Activated CD8-positive, alpha-beta T cell treated with anti-CD3 and anti-CD28 coated beads for 36 hours (primary cell): ENCODE results near the gene CNKSR3. TPM values are rescaled to one million over a fixed set of nuclear protein-coding genes. Genes with fewer than 3 reads are reported as not detected.
"Not testable (repeated sequence)": the region's sequence is repeated elsewhere in the genome, so short reads cannot be mapped to it uniquely, and the experiment has no call there.

Experiments used
- ATAC-seq: fragments of 200-7000 bp; cut with Tn5 transposase; one replicate; pipeline ENCODE4 v1.10.0; 2021; ENCODE audit warnings: mild to moderate bottlenecking, moderate library complexity
- CTCF ChIA-PET: fragments of 350-600 bp; sonication (Branson Sonifier 250); formaldehyde crosslinking; loops from one replicate; lab custom pipeline; 2021; ENCODE audit warnings: antibody characterized with exemption; lab: Charles Lee
- POLR2A ChIA-PET: fragments of 350-600 bp; sonication (Branson Sonifier 250); formaldehyde crosslinking; loops from one replicate; lab custom pipeline; 2021; ENCODE audit warnings: antibody characterized with exemption; lab: Charles Lee
- DNase-seq: peaks from one replicate; pipeline ENCODE4 v3.0.0-alpha.2; 2020
- H3K27ac Mint-ChIP-seq: one replicate; pipeline ENCODE4 v1.8.0; 2021; ENCODE audit warnings: mild to moderate bottlenecking, mixed read lengths
- H3K27me3 Mint-ChIP-seq: one replicate; pipeline ENCODE4 v1.8.0; 2021; ENCODE audit warnings: mixed read lengths
- H3K36me3 Mint-ChIP-seq: one replicate; pipeline ENCODE4 v1.8.0; 2021; ENCODE audit warnings: low read depth, mixed read lengths
- H3K4me1 Mint-ChIP-seq: one replicate; pipeline ENCODE4 v1.8.0; 2021; ENCODE audit warnings: low read depth, mixed read lengths
- H3K4me3 Mint-ChIP-seq: one replicate; pipeline ENCODE4 v1.8.0; 2021; ENCODE audit warnings: mild to moderate bottlenecking, moderate library complexity, mixed read lengths
- H3K9me3 Mint-ChIP-seq: one replicate; pipeline ENCODE4 v1.8.0; 2021; ENCODE audit warnings: mixed read lengths
- CTCF ChIP-seq: fragments of 200-600 bp; IDR thresholded peaks from one replicate; pipeline ENCODE4 v1.8.0; 2022; ENCODE audit warnings: antibody characterized with exemption, mild to moderate bottlenecking
- intact Hi-C: fragments of 100-400 bp; cut with micrococcal nuclease; formaldehyde crosslinking; loops from one replicate; pipeline ENCODE4 v1.10.0; 2022
- total RNA-seq, 2 experiments: library from RNA; stranded (reverse); gene quantifications; one replicate each; pipeline ENCODE4 v1.2.3, GENCODE V29; 2021

CNKSR3 gene
- total RNA-seq, 2 experiments from 2014 or later = 0.34 to 0.45 TPM

GRCh38 chr6:154550779-154551178 is 40.3 kb upstream of the CNKSR3 start:
- CTCF ChIA-PET = no interaction called here
- ATAC-seq (no peak), DNase-seq (no peak)
- Mint-ChIP-seq H3K9me3 (no peaks in the 10 kb centered on the region), H3K36me3 (no peaks in the 10 kb centered on the region), H3K4me3 (no peak overlapping the region), H3K27me3 (peaks cover 1% of the 10 kb centered on the region), H3K4me1 (no peaks in the 10 kb centered on the region), H3K27ac (no peak overlapping the region)
- intact Hi-C loops = no loop called here
- TF ChIP-seq CTCF = no peak
- POLR2A ChIA-PET = no interaction called here

GRCh38 chr6:154549179-154549578 is 38.7 kb upstream of the CNKSR3 start:
- POLR2A ChIA-PET = no interaction called here
- Mint-ChIP-seq H3K36me3 (no peaks in the 10 kb centered on the region), H3K27ac (no peak overlapping the region), H3K4me3 (no peak overlapping the region), H3K27me3 (peaks cover 1% of the 10 kb centered on the region), H3K4me1 (no peaks in the 10 kb centered on the region), H3K9me3 (no peaks in the 10 kb centered on the region)
- no peak for ATAC-seq
- TF ChIP-seq CTCF = no peak
- intact Hi-C loops = no loop called here
- CTCF ChIA-PET = no interaction called here
- no peak for DNase-seq

GRCh38 chr6:154548130-154548830 is 37.8 kb upstream of the CNKSR3 start:
- H3K36me3 Mint-ChIP-seq = no peaks in the 10 kb centered on the region
- POLR2A ChIA-PET = no interaction called here

DNA sequence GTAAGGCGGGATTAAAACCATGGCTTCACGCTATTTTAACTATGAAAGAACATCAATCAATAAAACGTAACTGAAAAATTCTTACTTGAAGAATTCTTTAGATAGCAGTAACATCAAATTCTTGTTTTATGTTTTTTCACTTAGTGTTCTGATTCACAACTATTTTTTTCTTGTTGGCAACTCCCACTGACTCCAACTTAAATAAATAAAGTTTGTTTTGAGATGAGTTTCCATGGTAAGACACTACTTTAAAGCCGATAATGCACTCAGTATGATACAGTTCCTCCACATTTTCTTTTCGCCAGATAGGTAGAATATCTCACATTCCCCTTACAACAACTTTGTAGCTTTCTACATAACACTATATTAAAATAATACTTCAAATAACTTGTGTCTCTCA is 33.1 kb upstream of the CNKSR3 start:
- no peak for DNase-seq
- Mint-ChIP-seq H3K36me3 (no peaks in the 10 kb centered on the region), H3K9me3 (no peaks in the 10 kb centered on the region), H3K4me3 (no peak overlapping the region), H3K27ac (no peak overlapping the region), H3K27me3 (peaks cover 1% of the 10 kb centered on the region), H3K4me1 (no peaks in the 10 kb centered on the region)
- CTCF ChIA-PET = no interaction called here
- no peak for TF ChIP-seq CTCF
- POLR2A ChIA-PET = no interaction called here
- intact Hi-C loops = no loop called here
- ATAC-seq = no peak

More at GRCh38 chr6:154548130-154548830, 37.8 kb upstream of the CNKSR3 start:
- intact Hi-C loops = no loop called here
- TF ChIP-seq CTCF = no peak
- DNase-seq = no peak
- Mint-ChIP-seq H3K4me1 (no peaks in the 10 kb centered on the region), H3K27me3 (peaks cover 1% of the 10 kb centered on the region), H3K4me3 (no peak overlapping the region), H3K27ac (no peak overlapping the region), H3K9me3 (no peaks in the 10 kb centered on the region)
- ATAC-seq = no peak
- CTCF ChIA-PET = no interaction called here

- no peaks in the 10 kb centered on the region for H3K4me1 Mint-ChIP-seq
- H3K9me3 Mint-ChIP-seq = no peaks in the 10 kb centered on the region
- POLR2A ChIA-PET = no interaction called here
- no peak overlapping the region for H3K4me3 Mint-ChIP-seq
- ATAC-seq = no peak
- CTCF ChIA-PET = no interaction called here
- intact Hi-C loops = no loop called here
- no peaks in the 10 kb centered on the region for H3K36me3 Mint-ChIP-seq
- TF ChIP-seq CTCF = no peak
- H3K27me3 Mint-ChIP-seq = peaks cover 1% of the 10 kb centered on the region
- DNase-seq = no peak
- no peak overlapping the region for H3K27ac Mint-ChIP-seq
Measured at GRCh38 chr6:154542747-154543146, 32.3 kb upstream of the CNKSR3 start.

DNA sequence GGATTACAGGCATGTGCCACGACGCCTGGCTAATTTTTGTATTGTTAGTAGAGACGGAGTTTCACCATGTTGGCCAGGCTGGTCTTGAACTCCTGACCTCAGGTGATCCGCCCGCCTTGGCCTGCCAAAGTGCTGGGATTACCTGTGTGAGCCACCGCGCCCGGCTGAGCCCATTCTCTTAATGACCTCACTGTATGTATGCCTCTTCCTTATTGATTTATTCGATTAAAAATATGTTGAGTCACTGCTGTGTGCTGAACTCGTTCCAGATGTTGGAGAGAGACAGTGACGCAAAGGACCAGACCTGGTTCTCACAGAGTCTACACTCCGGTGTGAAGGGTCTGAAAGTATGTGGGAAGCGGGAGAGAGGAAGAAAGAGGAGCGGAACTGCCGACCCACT is 31.4 kb upstream of the CNKSR3 start:
- H3K9me3 Mint-ChIP-seq, H3K4me3 Mint-ChIP-seq, H3K27ac Mint-ChIP-seq, H3K27me3 Mint-ChIP-seq, POLR2A ChIA-PET, H3K4me1 Mint-ChIP-seq, intact Hi-C loops, H3K36me3 Mint-ChIP-seq, ATAC-seq, DNase-seq, CTCF ChIA-PET: not testable (repeated sequence)
